Pancreas (tissue), 10 donors: ENCODE measurements around the gene ASB5. TPM values are rescaled to one million over a fixed set of nuclear protein-coding genes. Genes with fewer than 3 reads are reported as not detected.

ENCODE experiments used
- ATAC-seq, 4 donors: fragments of 200-7000 bp; cut with Tn5 transposase; one replicate each; pipeline versions ENCODE4 v1.8.0 to v1.9.1; 2020; ENCODE audit warnings: mild to moderate bottlenecking in 4 of 4, moderate library complexity in 4 of 4
- DNase-seq, 6 donors: peaks; one replicate each; pipeline ENCODE4 v3.0.0-alpha.2; 2020
- FAIRE-seq: peaks from 2 replicates; lab custom pipeline; 2012; peaks lifted over from hg19 to GRCh38; lab: Jason Lieb, UNC
- H3K27ac ChIP-seq, 4 donors: fragments of 200-600 bp; sonication (generic); 1 replicate in 3 of 4; 2 replicates in 1 of 4; pipeline versions ENCODE4 v1.5.0 to v1.8.0; 2020
- H3K27me3 ChIP-seq, 4 donors: fragments of 200-600 bp; one replicate each; pipeline ENCODE4 v1.8.0; 2021
- H3K36me3 ChIP-seq, 3 donors: fragments of 200-600 bp; sonication (generic) in 1 of 3; one replicate each; pipeline versions ENCODE4 v1.5.0 to v1.8.0; 2020 to 2021
- H3K4me1 ChIP-seq, 3 donors: fragments of 200-600 bp; one replicate each; pipeline ENCODE4 v1.8.0; 2021
- H3K4me3 ChIP-seq, 4 donors: fragments of 200-600 bp; sonication (generic) in 2 of 4; one replicate each; pipeline versions ENCODE4 v1.5.0 to v1.8.0; 2020 to 2021
- H3K9me3 ChIP-seq, 4 donors: fragments of 200-600 bp; one replicate each; pipeline ENCODE4 v1.8.0; 2021
- WGBS, 2 donors: extraction: QIAGEN DNeasy Blood & Tissue Kit; methylation state at CpG; one replicate each; pipeline ENCODE4 v1.1.7; 2013; 5-methylcytosine and 5-hydroxymethylcytosine counted together
- intact Hi-C, 3 donors: fragments of 100-400 bp; cut with DNase I; formaldehyde crosslinking; loops; one replicate each; pipeline versions ENCODE4 v1.11.1 to v1.14.2; 2022
- polyA plus RNA-seq, 2 donors: library from polyadenylated mRNA; stranded (reverse); fragments of 200-250 nt; gene quantifications; one replicate each; pipeline ENCODE4 v1.2.3, GENCODE V29; 2013
- total RNA-seq, 6 donors: library from RNA; stranded (reverse); fragmentation: NEBNext Ultra II Directional in 4 of 6; extraction: Animal tissue kit (Norgen Biotek cat#: 25700) in 4 of 6; gene quantifications; one replicate each; pipeline versions ENCODE4 v1.2.1 to v1.2.4, GENCODE V29; 2021 to 2023
- TF ChIP-seq, protein P1 (sequence below), 4 donors: fragments of 200-600 bp; sonication (generic) in 3 of 4; IDR thresholded peaks; one replicate each; pipeline versions ENCODE4 v1.5.0 to v1.8.0; 2021; ENCODE audit warnings: antibody characterized with exemption in 4 of 4
- donor health status: healthy with polysubstance abuse.
- donor health status: DM: no; HTN: no; CAD: no; lungs with moderate emphysema.
- donor health status: DM: no; HTN: no; CAD: no.
- donor health status: control.
- donor health status: control.
- donor health status: Bipolar disorder and iron deficiency.
- donor health status: DM: yes; HTN: yes; CAD: no.
- donor health status: DM: no; HTN: no; CAD: no.
- donor health status: DM: no; HTN: no; CAD: no.
- donor health status: DM: yes; HTN: yes; CAD: no.

Gene ASB5
- total and polyA plus RNA-seq, 8 donors, result 0.08 to 0.38 TPM; not detected in 6

DNA sequence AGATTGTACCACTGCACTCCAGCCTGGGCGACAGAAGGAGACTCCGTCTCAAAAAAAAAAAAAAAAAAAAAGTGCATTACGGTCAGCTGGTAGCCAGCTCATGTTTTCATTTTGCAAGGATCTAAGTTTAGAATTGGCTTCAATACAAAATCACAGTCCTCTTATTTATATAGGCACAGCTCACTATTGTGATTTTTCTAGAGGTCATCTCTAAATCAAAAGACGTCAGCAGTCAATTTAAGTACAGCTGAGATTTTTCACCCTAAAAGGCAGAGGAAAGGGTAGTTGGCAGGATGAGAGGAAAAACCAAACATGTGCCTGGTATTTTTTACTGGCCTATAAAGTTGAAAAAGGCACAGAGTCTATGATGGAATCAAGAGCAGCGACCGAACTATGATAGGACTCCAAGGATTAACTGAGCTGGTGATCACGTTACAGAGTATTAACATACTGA is 30.8 kb downstream of the ASB5 start:
- ATAC-seq, result peak in 1 of 4 donors; percentile 21

DNA sequence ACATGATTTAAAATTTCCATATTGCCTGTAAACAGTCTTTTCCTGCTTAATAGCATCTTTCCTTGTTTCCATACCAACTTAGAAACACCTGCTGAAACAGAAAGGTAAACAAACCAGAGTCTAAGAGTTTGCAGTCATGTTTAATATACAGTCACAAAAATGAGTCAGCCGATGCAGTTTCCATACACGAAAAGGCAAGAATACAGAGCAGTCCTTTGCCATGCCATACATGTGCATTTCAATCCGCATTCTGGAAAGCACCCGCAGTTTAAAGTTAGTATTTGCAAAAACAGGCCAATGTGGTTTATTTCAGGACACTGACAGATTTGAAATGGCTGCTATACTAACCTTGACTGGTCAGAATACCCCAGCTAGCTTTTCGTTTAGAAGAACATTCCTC is 32.1 kb downstream of the ASB5 start:
- no peak for FAIRE-seq
- Histone ChIP-seq H3K4me3 (no peak overlapping the region), H3K27ac (no peak overlapping the region)

More for the DNA sequence above, 30.8 kb downstream of the ASB5 start:
- 41 to 45% methylated on average over 5 to 7 of the region's 7 CpGs for WGBS, 2 donors
- DNase-seq (no peak), FAIRE-seq (peak; percentile 93)
- no peaks in the 10 kb centered on the region for H3K36me3 ChIP-seq
- TF ChIP-seq, protein P1, sequence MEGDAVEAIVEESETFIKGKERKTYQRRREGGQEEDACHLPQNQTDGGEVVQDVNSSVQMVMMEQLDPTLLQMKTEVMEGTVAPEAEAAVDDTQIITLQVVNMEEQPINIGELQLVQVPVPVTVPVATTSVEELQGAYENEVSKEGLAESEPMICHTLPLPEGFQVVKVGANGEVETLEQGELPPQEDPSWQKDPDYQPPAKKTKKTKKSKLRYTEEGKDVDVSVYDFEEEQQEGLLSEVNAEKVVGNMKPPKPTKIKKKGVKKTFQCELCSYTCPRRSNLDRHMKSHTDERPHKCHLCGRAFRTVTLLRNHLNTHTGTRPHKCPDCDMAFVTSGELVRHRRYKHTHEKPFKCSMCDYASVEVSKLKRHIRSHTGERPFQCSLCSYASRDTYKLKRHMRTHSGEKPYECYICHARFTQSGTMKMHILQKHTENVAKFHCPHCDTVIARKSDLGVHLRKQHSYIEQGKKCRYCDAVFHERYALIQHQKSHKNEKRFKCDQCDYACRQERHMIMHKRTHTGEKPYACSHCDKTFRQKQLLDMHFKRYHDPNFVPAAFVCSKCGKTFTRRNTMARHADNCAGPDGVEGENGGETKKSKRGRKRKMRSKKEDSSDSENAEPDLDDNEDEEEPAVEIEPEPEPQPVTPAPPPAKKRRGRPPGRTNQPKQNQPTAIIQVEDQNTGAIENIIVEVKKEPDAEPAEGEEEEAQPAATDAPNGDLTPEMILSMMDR (IDR thresholded peaks at IDR 0.05), result no peak
- H3K4me3 ChIP-seq, result no peak overlapping the region
- H3K4me1 ChIP-seq, result no peaks in the 10 kb centered on the region
- no peaks in the 10 kb centered on the region for H3K27me3 ChIP-seq
- no peak overlapping the region for H3K27ac ChIP-seq
- intact Hi-C loops, result no loop called here
- H3K9me3 ChIP-seq, result no peaks in the 10 kb centered on the region

DNA sequence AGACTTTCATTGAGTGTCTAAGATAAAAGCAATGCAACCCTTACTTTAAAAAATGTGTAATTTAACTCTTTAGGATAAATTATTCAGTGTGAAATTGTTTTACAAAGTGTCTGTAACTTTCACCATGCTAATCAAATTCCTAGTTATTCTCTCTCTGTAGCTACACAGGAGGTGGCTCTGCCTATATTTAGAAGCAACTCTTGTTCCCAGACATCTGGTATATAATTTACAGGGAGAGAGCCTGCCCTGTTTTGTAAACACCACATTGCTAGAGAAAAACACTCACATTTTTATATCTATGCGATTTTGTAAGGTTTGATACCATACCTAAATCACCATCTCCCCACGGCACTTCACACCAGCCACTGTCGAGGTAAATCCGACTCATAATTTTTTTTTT is 38.2 kb downstream of the ASB5 start:
- Histone ChIP-seq H3K27me3 (no peaks in the 10 kb centered on the region), H3K27ac (no peak overlapping the region), H3K36me3 (no peaks in the 10 kb centered on the region), H3K4me1 (no peaks in the 10 kb centered on the region), H3K9me3 (no peaks in the 10 kb centered on the region), H3K4me3 (no peak overlapping the region)
- FAIRE-seq, result no peak
- TF ChIP-seq, protein P1 (IDR thresholded peaks at IDR 0.05), result no peak
- 32 to 53% methylated on average over 4 of the region's 4 CpGs for WGBS, 2 donors
- ATAC-seq, result no peak
- intact Hi-C loops, result no loop called here
- no peak for DNase-seq

More for the DNA sequence above, 32.1 kb downstream of the ASB5 start:
- intact Hi-C loops, result no loop called here
- no peak for ATAC-seq
- TF ChIP-seq, protein P1 (IDR thresholded peaks at IDR 0.05), result no peak
- H3K4me1 ChIP-seq, result no peaks in the 10 kb centered on the region
- no peak for DNase-seq
- H3K27me3 ChIP-seq, result no peaks in the 10 kb centered on the region
- H3K9me3 ChIP-seq, result no peaks in the 10 kb centered on the region
- no peaks in the 10 kb centered on the region for H3K36me3 ChIP-seq
- 43 to 51% methylated on average over 5 of the region's 5 CpGs for WGBS, 2 donors

- H3K4me1 ChIP-seq, result no peaks in the 10 kb centered on the region
- WGBS, 2 donors, result 56 to 70% methylated on average over 4 of the region's 4 CpGs
- TF ChIP-seq, protein P1 (IDR thresholded peaks at IDR 0.05), result no peak
- no peak for ATAC-seq
- intact Hi-C loops, result no loop called here
- no peak for DNase-seq
- H3K9me3 ChIP-seq, result no peaks in the 10 kb centered on the region
- FAIRE-seq, result no peak
- no peaks in the 10 kb centered on the region for H3K27me3 ChIP-seq
- H3K36me3 ChIP-seq, result no peaks in the 10 kb centered on the region
- no peak overlapping the region for H3K4me3 ChIP-seq
- no peak overlapping the region for H3K27ac ChIP-seq
These were observed 39.4 kb downstream of the ASB5 start for GRCh38 chr4:176229645-176230044.

DNA sequence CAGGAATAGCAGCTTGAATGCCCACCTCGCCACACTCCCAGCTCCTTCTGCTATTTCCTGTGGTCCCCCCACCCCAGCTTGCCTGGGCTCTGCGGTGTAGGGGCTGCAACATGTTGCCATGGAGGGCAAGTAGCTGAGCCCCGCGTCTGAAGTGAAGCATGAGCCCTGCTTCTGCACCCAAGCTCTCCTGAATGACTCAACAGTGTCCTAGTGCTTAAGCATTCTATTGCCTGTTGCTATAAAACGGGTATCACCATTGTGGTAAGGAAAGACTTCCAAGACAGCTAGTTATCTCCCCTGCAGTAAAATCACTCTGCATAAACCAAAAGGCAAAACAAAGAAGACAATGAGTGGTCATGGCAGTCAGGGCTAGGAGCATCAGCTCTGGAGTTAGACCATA is 42.3 kb downstream of the ASB5 start:
- Histone ChIP-seq H3K4me3 (no peak overlapping the region), H3K36me3 (no peaks in the 10 kb centered on the region), H3K9me3 (no peaks in the 10 kb centered on the region), H3K27me3 (no peaks in the 10 kb centered on the region), H3K27ac (no peak overlapping the region), H3K4me1 (no peaks in the 10 kb centered on the region)
- FAIRE-seq (no peak), DNase-seq (no peak), ATAC-seq (no peak)
- intact Hi-C loops, result no loop called here
- 45 to 49% methylated on average over 5 of the region's 5 CpGs for WGBS, 2 donors
- TF ChIP-seq, protein P1 (IDR thresholded peaks at IDR 0.05), result no peak
